GM21717 (cell line): Measurements from ENCODE around the gene DCBLD1.
A peak's percentile ranks its signal among the peaks of the same experiment; 100 is the strongest.

Source experiments
- ATAC-seq: cut with Tn5 transposase; IDR thresholded peaks from one replicate; pipeline ENCODE4 v1.9.1; 2021; ENCODE audit warnings: mild to moderate bottlenecking, moderate library complexity; ENCODE audit not compliant: unreplicated experiment

DCBLD1 gene

DNA sequence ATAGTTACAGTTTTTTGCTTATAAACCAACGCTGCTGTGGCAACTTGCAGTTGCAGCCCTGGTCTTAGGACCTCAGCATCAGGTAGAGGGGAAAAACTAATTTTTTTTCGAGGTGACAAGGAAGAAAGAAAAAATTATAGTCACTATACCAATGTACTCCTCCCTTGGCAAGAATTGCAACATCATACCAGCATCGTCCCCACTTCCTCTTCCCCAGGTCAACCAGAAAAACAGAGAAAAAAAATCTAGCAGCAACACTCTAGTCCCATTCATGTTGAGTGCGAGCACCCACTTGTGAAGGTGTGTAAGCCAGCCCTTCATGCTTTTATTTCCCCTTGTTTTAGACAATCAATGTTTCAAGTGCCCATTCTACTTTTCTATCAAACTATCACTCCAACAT is 13.1 kb upstream of the DCBLD1 start:
- ATAC-seq = no peak

DNA sequence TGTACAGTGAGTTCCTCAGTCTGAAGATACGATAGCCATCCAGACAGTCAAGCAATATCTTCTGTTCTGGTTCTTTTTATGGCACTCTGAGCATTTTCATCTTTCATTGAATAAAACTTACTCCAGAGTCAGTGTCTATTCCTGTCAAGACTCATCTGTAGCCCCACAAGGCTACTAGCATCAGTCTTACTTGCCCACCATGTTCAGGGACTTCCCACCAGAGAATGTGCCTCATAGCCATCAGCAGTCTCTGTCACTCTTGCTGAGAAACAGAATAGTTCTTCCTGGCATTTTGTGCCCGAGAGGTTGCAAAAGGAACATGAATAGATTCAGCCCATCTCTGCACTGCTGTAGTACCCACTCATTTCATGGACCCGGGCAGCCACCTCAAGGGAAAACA is 12.7 kb upstream of the DCBLD1 start:
- no peak for ATAC-seq

DNA sequence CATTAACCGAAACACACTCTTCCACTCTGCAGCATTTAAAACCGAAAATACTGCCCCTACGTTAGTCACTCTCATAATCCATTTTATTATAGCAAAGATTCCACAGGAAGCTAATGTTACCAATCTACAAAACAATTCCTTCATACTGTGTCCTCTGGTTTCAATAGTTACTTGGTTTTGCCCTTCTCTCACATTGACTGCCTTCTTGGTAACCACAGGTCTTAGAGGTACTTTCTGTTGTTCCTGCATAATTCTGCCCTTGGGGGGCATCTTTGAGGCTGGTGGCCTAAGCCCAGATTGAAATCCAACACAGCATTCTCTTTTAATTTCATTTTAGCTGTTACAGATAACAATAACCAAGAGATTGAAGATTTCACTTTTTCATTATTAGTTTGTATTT is 9.8 kb upstream of the DCBLD1 start:
- ATAC-seq = no peak

DNA sequence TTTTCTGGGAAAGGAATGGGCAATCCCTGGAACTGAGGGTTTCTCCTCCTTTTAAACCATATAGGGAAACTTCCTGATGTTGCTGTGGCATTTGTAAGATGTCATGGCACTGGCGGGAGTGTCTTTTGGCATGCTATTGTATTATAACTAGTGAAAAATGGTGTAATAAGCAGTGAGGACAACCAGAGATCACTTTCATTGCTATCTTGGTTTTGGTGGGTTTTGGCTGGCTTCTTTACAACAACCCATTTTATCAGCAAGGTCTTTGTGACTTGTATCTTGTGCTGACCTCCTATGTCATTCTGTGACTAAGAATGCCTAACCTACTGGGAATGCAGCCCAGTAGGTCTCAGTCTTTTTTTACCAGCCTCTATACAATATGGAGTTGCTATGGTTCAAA is 9.1 kb upstream of the DCBLD1 start:
- no peak for ATAC-seq

DNA sequence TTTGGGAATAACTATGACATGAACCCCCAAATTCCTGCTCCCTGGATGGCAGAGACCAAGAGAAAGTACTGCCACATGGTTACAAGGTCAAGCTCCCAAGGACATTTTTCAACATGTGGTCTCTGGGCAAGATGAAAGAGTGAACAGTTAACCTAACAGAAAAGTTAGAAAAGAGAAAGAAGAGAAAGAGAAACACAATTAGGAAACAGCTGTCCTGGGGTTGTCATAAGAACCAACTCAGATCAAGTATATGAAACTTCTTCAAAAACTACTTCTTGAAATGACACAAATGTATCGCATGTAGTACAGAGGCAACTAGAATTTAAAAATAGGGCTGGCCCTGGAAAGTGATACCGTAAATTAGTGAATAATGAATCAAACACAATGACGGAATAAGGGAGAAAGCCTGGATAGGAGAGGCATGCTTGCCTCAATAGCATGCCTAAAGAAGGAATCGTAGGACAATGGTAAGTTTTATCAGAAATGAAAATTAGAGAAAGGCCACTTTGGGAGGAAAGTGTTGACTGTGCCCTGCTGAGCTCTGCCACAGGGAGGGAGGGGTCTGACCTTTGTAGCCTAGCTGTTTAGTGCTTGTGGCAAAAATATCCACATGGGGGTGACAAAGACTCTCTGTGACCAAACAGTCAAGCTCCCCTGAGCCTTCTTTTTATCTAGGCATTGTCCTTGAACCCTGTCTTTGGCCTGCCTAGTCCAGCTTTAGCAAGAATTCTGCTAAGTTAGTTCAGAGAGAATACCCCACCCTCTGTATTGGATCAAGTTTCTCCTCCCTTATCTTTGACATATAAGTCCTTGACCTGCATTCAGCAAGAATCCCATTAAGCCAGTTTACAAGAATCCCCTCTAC is 4.3 kb upstream of the DCBLD1 start:
- ATAC-seq = peak; percentile 51

DNA sequence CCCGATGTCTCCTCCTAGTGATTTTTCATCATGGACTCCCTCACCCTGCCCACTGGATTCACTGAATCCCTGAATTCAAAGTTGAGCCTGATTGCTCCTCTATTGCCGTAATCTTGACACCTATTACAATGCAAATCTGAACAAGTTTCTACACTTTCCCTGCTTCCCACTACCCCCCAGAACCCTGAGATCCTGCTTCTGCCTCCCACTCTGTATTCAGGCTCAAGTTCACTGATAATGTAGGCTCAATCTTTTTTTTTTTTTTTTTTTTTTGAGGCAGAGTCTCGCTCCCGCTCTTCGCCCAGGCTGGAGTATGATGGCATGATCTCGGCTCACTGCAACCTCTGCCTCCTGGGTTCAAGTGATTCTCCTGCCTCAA is 3.6 kb upstream of the DCBLD1 start:
- no peak for ATAC-seq

DNA sequence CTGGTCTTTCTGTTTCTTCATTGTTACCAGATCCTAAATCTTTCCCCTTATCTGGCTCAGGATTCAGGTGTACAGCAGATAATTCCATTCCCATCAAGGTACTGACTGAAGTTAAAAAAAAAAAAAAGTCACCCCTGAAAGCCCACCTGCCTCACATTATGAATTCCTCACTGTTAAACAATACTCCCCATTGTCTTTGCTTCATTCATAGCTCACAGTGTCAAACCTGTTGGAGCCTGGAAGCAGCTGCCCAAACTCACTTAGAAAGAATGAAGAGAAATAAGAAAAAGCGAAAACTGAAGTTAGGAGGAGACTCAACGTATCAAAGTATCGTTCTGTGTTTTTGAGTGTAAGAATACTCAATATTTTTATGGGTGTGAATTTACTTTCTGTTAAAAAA is 1.8 kb upstream of the DCBLD1 start:
- ATAC-seq = no peak

DNA sequence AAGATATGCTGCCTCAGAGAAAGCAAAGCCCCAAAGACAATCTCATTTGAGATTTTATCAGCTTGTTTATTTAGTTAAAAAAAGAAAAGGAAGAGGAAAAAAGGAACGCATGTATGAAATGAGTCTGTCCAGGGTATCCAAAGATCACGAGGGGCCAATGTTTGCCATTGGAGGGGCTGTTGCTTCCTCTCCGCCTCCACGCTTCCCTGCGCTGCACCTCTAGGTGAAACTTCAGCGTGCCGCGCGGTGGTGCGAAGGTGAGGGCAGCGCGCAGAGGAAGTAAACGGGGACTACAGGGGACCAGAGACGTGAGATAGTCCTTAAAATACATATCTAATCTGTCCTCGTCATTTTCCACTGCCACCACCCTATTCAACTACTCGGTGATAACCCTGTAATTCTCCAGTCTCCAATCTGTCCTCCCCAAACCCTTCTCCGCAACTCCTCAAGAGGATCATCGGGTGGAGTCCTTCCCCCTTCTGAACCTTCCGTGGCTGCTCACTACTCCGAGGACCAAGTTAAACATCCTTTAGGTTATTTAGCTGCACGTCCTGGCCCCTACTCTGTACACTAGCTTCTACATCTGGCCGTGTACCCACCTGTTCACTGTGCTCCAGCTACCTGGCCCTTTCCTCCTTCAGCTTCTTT is 1.1 kb upstream of the DCBLD1 start:
- no peak for ATAC-seq

DNA sequence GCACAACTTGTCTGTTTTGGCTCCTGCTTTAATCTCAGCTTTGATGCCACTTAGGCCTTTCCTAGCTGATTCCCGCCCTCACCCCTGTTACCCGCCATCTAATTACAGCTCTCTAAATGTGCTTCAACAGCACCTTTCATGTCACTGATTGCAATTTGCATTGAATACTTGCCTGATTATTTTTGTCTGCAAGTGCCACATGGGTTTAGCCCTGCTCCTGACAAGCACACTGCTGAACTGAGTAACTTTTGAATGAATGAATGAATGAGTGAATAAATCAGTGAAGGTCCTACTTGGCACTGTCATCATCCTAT is 591 bp upstream of the DCBLD1 start:
- no peak for ATAC-seq

DNA sequence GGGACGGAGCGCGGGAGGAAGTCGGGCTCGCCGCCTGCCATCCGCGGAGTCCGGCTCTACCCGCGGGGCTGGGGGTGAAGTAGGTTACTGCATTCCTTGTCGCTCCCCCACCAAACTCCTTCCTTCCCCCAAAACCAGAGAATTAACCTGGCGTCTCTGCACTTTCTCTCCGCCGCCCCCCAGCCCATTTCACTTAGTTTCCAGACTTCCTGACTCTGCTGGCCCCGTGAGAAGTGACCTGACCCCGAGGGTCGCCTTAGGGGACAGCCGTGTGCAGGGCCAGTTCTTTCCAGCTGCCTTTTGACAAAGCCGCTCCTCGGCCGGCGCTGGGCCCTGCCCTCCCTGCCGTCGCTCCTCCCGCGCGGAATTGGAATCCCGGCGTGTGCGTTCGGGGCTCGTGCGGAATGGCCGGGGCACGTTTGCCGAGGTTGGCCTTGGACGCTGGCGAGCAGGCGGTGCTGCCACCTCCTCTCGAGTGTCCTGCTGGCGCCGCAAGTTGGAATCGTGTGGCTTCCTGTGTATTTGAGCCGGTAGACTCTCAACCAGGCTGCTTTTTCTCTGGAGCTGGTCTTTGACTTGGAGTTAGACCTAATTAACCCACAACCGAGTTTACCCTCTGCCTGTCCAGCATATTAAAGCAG is 650 bp downstream of the DCBLD1 start:
- no peak for ATAC-seq

DNA sequence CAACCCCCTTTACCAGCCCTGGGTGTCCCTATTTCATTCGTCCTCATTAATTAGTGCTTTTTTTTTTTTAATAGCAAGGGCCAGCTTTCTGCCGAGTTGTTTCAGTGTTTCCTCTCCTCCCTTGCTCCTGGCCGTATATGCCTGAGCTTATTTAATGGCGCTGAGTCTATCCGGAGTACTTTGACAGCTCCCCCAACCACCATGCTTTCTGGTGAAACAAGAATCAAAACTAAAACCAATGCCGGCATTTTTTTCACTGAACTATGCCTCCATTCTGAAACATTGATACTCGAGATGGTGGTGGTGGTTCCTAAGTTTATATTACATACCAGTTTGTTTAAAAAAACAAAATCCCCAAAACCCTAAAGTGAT is 1.2 kb downstream of the DCBLD1 start:
- ATAC-seq = no peak

DNA sequence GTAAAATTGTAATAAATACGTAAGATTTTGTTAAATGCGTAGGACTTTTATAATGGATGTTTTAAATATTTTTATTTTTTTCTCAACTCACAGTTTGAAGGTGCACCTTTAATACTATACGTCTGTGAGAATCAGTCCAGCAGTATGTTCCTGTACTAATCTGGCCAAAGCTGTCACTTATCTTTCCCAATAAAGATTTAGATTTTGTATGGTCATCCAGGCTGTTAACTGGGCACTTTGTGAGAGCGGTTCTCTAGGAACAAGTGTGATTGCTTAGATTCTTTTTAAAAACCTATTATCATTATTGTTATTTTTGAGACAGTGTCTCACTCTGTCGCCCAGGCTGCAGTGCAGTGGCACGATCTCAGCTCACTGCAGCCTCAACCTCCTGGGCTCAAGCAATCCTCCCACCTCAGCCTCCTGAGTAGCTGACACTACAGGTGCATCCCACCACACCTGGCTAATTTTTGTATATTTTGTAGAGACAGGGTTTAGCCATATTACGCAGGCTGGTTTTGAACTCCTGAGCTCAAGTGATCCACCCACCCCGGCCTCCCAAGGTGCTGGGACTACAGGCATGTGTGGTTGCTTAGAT is 1.7 kb downstream of the DCBLD1 start:
- ATAC-seq = no peak

DNA sequence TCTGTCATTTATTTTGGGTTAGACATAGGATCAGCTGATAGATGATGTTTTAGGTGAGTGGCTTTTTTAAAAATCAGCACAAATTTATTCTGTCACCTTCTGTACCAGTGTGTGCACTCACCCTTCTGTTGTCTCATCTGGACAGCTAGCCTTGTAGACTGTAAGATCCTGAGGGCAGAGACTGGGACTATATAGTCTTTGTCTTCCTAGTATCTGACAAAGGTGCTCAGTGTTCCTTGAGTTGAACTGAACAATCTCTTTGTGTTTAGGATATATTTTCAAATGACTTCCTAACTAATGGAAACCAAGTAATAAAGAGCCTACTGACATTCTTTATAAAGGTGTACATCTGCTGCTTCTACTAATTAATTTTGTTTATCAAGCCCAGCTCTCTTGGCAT is 3.0 kb downstream of the DCBLD1 start:
- no peak for ATAC-seq

DNA sequence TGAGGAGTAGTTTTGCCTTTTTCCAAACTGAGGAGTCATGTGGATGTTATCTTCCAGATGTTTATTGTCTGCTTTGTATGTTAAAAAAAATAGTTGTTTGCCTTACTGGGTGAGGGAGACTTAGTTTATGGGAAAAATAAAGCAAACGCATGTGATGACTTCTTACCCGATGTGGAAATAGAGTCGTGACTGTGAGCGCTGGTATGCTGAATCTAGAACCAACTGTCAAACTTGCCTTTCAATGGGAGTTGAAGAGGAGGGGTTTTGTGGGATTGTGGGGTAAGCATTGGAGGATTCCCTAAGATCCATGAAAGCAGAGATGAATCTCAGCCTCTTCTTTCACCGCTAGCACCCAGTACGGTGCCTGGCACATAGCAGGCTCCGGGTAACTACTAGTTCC is 5.3 kb downstream of the DCBLD1 start:
- no peak for ATAC-seq

DNA sequence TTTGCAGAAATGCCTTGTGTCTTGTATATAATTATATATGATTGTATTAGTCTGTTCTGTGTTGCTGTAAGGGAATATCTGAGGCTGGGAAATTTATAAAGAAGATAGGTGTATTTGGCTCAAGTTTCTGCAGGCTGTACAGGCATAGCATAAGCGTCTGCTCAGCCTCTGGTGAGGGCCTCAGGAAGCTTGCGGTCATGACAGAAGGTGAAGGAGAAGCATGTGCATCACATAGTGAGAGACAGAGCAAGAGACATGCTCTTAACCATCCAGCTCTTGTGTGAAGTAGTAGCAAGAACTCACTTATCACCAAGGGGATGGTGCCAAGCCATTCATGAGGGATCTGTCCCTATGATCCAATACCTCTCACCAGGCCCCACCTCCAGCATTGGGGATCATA is 6.5 kb downstream of the DCBLD1 start:
- no peak for ATAC-seq

DNA sequence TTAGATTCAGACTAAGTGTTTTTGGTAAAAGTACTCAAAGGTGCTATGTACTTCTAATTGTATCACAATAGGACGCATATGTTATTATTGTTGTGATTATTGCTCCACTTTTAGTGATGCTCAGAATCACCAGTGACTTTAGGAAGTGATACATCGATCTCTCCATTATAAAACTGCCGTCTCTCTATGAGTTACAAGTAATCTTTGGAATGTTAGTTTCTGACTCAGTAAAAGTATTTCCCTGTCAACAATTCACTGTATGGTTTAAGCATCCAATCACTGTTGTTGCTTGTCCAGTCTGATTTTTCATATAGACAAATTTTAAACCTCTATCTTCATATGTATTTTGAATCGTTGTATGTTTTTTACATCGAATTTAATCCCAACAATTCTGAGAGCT is 9.4 kb downstream of the DCBLD1 start:
- ATAC-seq = no peak

DNA sequence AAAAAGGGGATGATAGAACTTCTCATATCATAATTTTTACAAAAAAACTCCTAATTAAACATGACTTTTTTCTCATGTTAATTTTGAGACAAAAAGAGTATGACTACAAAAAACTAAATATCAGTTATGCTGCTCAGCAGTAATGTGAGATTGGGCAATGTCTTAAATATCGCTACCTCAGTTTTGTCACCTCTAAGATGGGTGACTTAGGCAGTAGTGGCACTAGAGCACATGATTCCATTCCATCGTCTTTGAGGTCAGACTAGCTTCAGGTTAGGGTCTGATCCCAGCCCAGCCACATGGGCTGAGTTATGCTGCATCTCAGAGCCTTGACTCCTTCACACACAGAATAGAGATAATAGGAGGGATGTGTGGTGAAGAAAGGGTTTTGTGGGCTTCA is 11.0 kb downstream of the DCBLD1 start:
- no peak for ATAC-seq

DNA sequence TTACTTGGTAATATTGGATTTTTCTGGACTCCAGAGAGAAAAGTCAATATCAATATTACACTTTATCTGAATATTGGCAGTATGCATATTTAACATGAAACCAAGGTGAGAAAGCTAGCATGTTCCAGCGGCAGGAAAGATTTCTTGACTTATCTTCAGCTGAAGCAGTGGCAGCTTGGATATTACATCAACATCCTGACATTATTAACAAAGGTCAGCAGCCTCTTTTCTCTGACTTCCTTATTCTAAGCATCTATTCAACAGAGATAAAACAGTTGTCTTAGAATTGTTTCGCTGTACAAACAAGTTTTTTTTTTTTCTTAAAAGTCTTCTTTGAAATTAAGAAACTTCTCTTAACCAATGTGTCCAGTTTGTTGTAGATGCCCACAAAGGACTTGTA is 11.8 kb downstream of the DCBLD1 start:
- ATAC-seq = no peak

DNA sequence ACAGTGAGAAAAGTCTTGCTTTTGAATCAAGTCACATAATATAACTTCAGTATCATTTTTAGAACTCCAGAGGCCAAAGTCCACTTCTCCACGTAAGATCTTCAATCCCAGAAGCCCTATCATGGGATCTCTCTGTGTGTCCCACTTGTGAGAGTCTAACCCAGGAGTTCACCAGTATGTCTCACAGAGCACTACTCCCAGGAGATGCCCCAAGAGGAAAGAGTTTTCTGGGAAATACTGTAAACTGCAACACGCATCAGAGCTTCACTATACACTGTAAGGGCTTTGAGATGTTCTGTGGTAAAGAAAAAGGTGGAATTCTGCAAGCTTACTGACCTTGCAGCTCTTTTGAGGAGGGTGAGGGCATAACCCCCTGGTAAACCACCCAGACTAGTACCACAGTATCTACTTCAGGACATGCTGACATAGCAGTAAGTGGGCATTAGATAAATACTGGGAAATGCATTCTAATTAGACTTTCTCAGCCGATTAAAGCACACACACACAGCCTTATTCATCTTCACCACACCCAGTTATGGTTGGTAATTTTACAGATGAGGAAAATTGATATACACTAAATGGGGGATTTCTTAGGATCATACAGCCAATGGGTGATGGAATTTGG is 12.3 kb downstream of the DCBLD1 start:
- no peak for ATAC-seq

DNA sequence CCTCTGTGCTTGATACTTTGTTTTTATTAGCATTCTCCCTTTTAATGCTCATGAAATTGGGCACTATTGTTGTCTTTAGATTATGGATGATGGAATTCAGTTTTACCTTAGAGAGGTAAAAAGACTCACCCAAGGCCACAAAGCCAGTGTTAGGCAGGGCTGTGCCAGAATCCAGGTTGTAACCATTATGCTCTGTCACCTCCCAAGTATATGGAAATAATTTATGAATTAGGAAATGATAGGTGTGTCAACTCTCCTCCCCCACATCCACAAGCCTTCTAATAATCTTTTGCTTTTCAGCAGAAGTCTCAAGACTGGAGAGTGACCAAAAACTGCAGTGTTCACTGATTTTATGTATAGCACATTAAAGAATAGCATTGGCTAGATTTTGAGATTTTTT is 13.0 kb downstream of the DCBLD1 start:
- no peak for ATAC-seq

DNA sequence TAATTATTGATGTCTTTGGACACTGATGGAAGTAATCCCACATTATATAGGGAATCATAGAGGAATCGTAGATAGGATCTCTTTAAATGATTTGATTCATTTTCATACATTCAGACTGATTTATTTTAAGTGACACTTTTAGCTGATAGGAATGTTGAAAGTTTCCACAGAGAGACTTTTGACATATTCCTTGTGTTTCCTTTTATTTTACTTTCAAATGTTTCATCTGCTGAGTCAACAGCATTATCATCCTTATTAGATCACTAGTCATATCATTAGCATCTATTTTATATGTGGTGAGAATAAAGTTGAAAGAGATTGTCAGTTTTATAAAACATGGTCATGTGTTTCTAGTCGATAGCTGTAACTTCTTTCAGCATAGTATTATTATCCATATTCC is 13.4 kb downstream of the DCBLD1 start:
- ATAC-seq = no peak
